ENCODE data around the gene GMPR2.

DNA sequence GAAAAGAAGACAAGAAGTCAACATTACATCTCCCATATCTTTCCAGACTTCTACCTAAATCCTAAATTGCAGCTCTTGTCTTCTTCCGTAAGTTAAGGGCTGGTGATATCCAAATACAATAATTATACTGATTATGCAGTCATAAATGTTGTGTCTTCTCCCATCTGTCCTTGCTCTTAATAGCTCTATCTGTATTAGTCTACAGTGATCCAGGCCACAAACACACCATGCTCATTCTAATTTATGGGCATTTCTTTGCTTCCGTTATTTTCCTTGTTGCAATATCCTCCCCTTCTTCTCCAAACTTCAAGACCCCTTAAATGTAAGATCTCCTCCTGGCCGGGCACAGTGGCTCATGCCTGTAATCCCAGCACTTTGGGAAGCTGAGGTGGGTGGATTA is 13.2 kb upstream of the GMPR2 start:
- TF ChIP-seq CTCF (IDR thresholded peaks at IDR 0.05 in 8 of 11, conservative IDR thresholded peaks at IDR 0.05 in 3 of 11) (no peak), POLR2A (IDR thresholded peaks at IDR 0.05) (no peak), POLR2AphosphoS5 (IDR thresholded peaks at IDR 0.05) (no peak)

Measured in spleen (tissue), 7 donors.